ENCODE results near the gene ZSCAN21. TPM values are rescaled to one million over a fixed set of nuclear protein-coding genes. Genes with fewer than 3 reads are reported as not detected.
A peak's percentile ranks its signal among the peaks of the same experiment; 100 is the strongest.

ZSCAN21 gene
- total RNA-seq, 1 experiment from 2014 or later, result 24.3 TPM

GRCh38 chr7:100029596-100029995 is 20.0 kb upstream of the ZSCAN21 start:
- no peaks in the 10 kb centered on the region for H4K20me1 ChIP-seq (ENCODE audit: control insufficient read depth, insufficient read depth, insufficient read length)
- H4K8ac ChIP-seq (replicated peaks; ENCODE audit: insufficient read length, low read depth, low read length), result no peak overlapping the region
- Mint-ChIP-seq H3K27ac (peak overlapping the region in 2 of 3 experiments; percentile 54 to 55; a peak in 5 of 7 replicates), H3K9me3 (no peaks in the 10 kb centered on the region), H3K4me3 (no peak overlapping the region), H3K4me1 (no peaks in the 10 kb centered on the region), H3K27me3 (ENCODE audit: low read depth) (no peaks in the 10 kb centered on the region), H3K36me3 (ENCODE audit: insufficient read depth in 1 of 3, low read depth in 3 of 3) (peaks cover 50 to 74% (median 64%) of the 10 kb centered on the region in 3 experiments)
- H3K4ac ChIP-seq (ENCODE audit: low read depth, low read length), result no peak overlapping the region
- TF ChIP-seq CTCF (conservative IDR thresholded peaks at IDR 0.05), result no peak
- H3K9me3 ChIP-seq (ENCODE audit: control insufficient read depth, low read depth, low read length), result no peaks in the 10 kb centered on the region
- H3T11ph ChIP-seq (ENCODE audit: low read length), result no peak overlapping the region
- no peaks in the 10 kb centered on the region for H3K79me1 ChIP-seq (ENCODE audit: insufficient read depth, low read depth, low read length, poor library complexity, severe bottlenecking)
- no peak overlapping the region for H3K18ac ChIP-seq (ENCODE audit: insufficient read length, low read depth, low read length)
- H2BK120ac ChIP-seq (ENCODE audit: low read depth, low read length, poor library complexity, severe bottlenecking), result no peak overlapping the region
- no peaks in the 10 kb centered on the region for H3K4me1 ChIP-seq (ENCODE audit: insufficient read depth, low read length)
- H3K56ac ChIP-seq (ENCODE audit: insufficient read length, low read depth, low read length), result no peak overlapping the region
- no peaks in the 10 kb centered on the region for H3K23me2 ChIP-seq (ENCODE audit: insufficient read length, low read depth, low read length, poor library complexity, severe bottlenecking)
- no peak overlapping the region for H2BK15ac ChIP-seq (ENCODE audit: low read depth, low read length)
- H3K14ac ChIP-seq (ENCODE audit: insufficient read depth, low read length), result no peak overlapping the region
- no peak overlapping the region for H3K27ac ChIP-seq (ENCODE audit: insufficient read length, low read depth, low read length)
- no peak overlapping the region for H3K23ac ChIP-seq (ENCODE audit: insufficient read length, low read depth, low read length)
- H3K4me2 ChIP-seq (ENCODE audit: insufficient read depth, insufficient read length, low read length), result no peak overlapping the region
- no peak overlapping the region for H2AK5ac ChIP-seq (ENCODE audit: insufficient read length, low read length)
- H2BK5ac ChIP-seq (ENCODE audit: insufficient read length, low read length), result no peak overlapping the region
- no CpG with 5 or more reads among the region's 5 CpGs for WGBS (ENCODE audit: extremely low coverage, insufficient read length, low lambda C conversion rate)
- no peak overlapping the region for H4K5ac ChIP-seq (ENCODE audit: insufficient read length, low read depth, low read length)
- H2AFZ ChIP-seq (ENCODE audit: low read length), result no peak overlapping the region
- DNase-seq, result no peak
- no peaks in the 10 kb centered on the region for H3K27me3 ChIP-seq (ENCODE audit: insufficient read depth, low read length)
- no peak overlapping the region for H4K91ac ChIP-seq (ENCODE audit: insufficient read length, low read depth, low read length)
- H3K79me2 ChIP-seq (ENCODE audit: insufficient read depth, low read length), result no peaks in the 10 kb centered on the region
- no peak overlapping the region for H2BK12ac ChIP-seq (ENCODE audit: insufficient read length, low read depth, low read length)
- no peak overlapping the region for H3K9ac ChIP-seq (ENCODE audit: extremely low read depth, insufficient read length, low read length)
- no peak overlapping the region for H2BK20ac ChIP-seq (ENCODE audit: low read depth, low read length, poor library complexity, severe bottlenecking)
